ENCODE measurements around the gene KRTAP10-3.
A peak's percentile ranks its signal among the peaks of the same experiment; 100 is the strongest.

KRTAP10-3 gene

GRCh38 chr21:44516828-44517174, 41.8 kb downstream of the KRTAP10-3 start:
- H3K27ac ChIP-seq (ENCODE audit: extremely low read depth, low read depth, low read length) = no peak overlapping the region
- no peaks in the 10 kb centered on the region for H3K9me3 ChIP-seq (ENCODE audit: control insufficient read depth, insufficient read depth, low read depth, low read length)
- H3K4me1 ChIP-seq (ENCODE audit: control insufficient read depth, insufficient read depth, low read length) = no peaks in the 10 kb centered on the region
- TF ChIP-seq ZNF221 (tag by site-specific recombination; IDR thresholded peaks at IDR 0.05; ENCODE audit: borderline replicate concordance) (no peak), ZNF184 (tag by site-specific recombination; IDR thresholded peaks at IDR 0.05) (no peak)
- CTCF ChIA-PET = interaction anchor here (1.8 kb wide), 1 partner anchor 27 kb away, joined by 5 read pairs; no protein-coding TSS in a partner anchor
- no peak overlapping the region for H3K4me3 ChIP-seq (ENCODE audit: low read depth, low read length)
- no peaks in the 10 kb centered on the region for H3K36me3 ChIP-seq (ENCODE audit: control insufficient read depth in 2 of 2, insufficient read depth in 1 of 2, low read length in 2 of 2)
- POLR2A ChIA-PET = no interaction called here

GRCh38 chr21:44516342-44516741, 42.3 kb downstream of the KRTAP10-3 start:
- Histone ChIP-seq H3K27ac (ENCODE audit: extremely low read depth, low read depth, low read length) (no peak overlapping the region), H3K4me3 (ENCODE audit: low read depth, low read length) (no peak overlapping the region), H3K9me3 (ENCODE audit: control insufficient read depth, insufficient read depth, low read depth, low read length) (no peaks in the 10 kb centered on the region), H3K36me3 (ENCODE audit: control insufficient read depth in 2 of 2, insufficient read depth in 1 of 2, low read length in 2 of 2) (no peaks in the 10 kb centered on the region), H3K4me1 (ENCODE audit: control insufficient read depth, insufficient read depth, low read length) (no peaks in the 10 kb centered on the region)
- POLR2A ChIA-PET = no interaction called here
- CTCF ChIA-PET = interaction anchor here (0.7 to 1.8 kb wide), 2 partner anchors 27 to 1773 kb away, joined by 3 to 5 read pairs; no protein-coding TSS in a partner anchor
- no peak for TF ChIP-seq ZNF704 (tag by site-specific recombination; IDR thresholded peaks at IDR 0.05)
- TF ChIP-seq ZFHX2 (tag by site-specific recombination; conservative IDR thresholded peaks at IDR 0.05) = peak; percentile 79
- no peak for TF ChIP-seq ZNF837 (tag by site-specific recombination; IDR thresholded peaks at IDR 0.05)
- TF ChIP-seq ZNF664 (tag by site-specific recombination; IDR thresholded peaks at IDR 0.05) = no peak
- peak; percentile 79 for TF ChIP-seq EGR2 (tag by site-specific recombination; IDR thresholded peaks at IDR 0.05; ENCODE audit: low read depth)
- TF ChIP-seq ZNF23 (tag by site-specific recombination; IDR thresholded peaks at IDR 0.05; ENCODE audit: borderline replicate concordance) = no peak
- no peak for TF ChIP-seq ZNF121 (tag by site-specific recombination; IDR thresholded peaks at IDR 0.05)
- no peak for TF ChIP-seq ZNF747 (tag by site-specific recombination; IDR thresholded peaks at IDR 0.05)
- no peak for TF ChIP-seq ZBTB44 (tag by site-specific recombination; IDR thresholded peaks at IDR 0.05)
- TF ChIP-seq ZNF311 (tag by site-specific recombination; IDR thresholded peaks at IDR 0.05; ENCODE audit: borderline replicate concordance) = no peak
- TF ChIP-seq ZNF585B (tag by site-specific recombination; IDR thresholded peaks at IDR 0.05) = no peak
- TF ChIP-seq ZNF302 (tag by site-specific recombination; IDR thresholded peaks at IDR 0.05; ENCODE audit: low read depth) = no peak

- Histone ChIP-seq H3K4me1 (ENCODE audit: control insufficient read depth, insufficient read depth, low read length) (no peaks in the 10 kb centered on the region; the same call in 1 of the 2 replicates), H3K36me3 (ENCODE audit: control insufficient read depth in 2 of 2, insufficient read depth in 1 of 2, low read length in 2 of 2) (no peaks in the 10 kb centered on the region), H3K4me3 (ENCODE audit: low read depth, low read length) (no peak overlapping the region), H3K27ac (ENCODE audit: extremely low read depth, low read depth, low read length) (no peak overlapping the region), H3K9me3 (ENCODE audit: control insufficient read depth, insufficient read depth, low read depth, low read length) (no peaks in the 10 kb centered on the region)
- POLR2A ChIA-PET = no interaction called here
- TF ChIP-seq AEBP2 (tag by site-specific recombination; IDR thresholded peaks at IDR 0.05; ENCODE audit: borderline replicate concordance) (no peak), ZNF175 (tag by site-specific recombination; IDR thresholded peaks at IDR 0.05) (no peak), PRDM6 (tag by site-specific recombination; IDR thresholded peaks at IDR 0.05) (no peak), KLF8 (tag by site-specific recombination; IDR thresholded peaks at IDR 0.05) (no peak), ZNF596 (tag by site-specific recombination; IDR thresholded peaks at IDR 0.05) (no peak), ZNF677 (tag by site-specific recombination; IDR thresholded peaks at IDR 0.05) (no peak), ZNF274 (IDR thresholded peaks at IDR 0.05; ENCODE audit: low read length) (no peak), ZNF274 (tag by site-specific recombination; IDR thresholded peaks at IDR 0.05; ENCODE audit: borderline replicate concordance) (no peak), ZNF548 (tag by site-specific recombination; IDR thresholded peaks at IDR 0.05) (no peak), ZXDB (tag by site-specific recombination; IDR thresholded peaks at IDR 0.05) (no peak)
- CTCF ChIA-PET = interaction anchor here (0.6 to 0.7 kb wide), 2 partner anchors 227 to 1774 kb away, joined by 3 to 4 read pairs; no protein-coding TSS in a partner anchor
Observed at GRCh38 chr21:44515359-44516165, 43.0 kb downstream of the KRTAP10-3 start.
